ENCODE results near the gene FTO.

The FTO gene

GRCh38 chr16:54175552-54176375, 471.8 kb downstream of the FTO start:
- peaks cover 26% of the 10 kb centered on the region for H3K4me1 ChIP-seq
- no peak for DNase-seq

DNA sequence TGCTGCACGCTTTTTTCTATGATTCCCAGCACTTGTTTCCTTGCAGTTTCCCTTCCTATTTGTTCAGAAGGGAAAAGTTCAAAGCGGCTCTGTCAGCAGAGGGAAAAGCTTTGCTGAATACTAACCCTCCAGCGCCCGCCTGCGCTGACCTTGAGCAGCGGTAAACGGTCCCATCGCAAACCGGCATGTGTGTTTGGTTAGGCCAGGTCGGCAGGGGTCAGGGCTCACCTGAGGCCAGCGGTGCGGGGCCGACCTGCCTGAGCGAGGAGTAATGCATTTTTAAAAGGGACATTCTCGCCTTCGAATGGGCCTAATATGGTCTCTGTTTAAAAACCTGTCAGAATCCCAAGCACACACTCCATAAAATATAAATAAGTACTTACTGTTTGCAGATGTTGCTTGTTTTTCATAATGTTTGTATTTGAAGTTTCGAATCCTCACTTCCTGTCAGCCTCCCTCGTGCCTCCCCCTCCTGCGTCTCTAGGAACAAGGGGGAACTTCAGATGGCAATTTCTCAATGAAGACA, 472.5 kb downstream of the FTO start:
- H3K4me3 ChIP-seq (ENCODE audit: low read depth, low read length): no peak overlapping the region
- no peaks in the 10 kb centered on the region for H3K9me3 ChIP-seq
- TF ChIP-seq, protein P1, sequence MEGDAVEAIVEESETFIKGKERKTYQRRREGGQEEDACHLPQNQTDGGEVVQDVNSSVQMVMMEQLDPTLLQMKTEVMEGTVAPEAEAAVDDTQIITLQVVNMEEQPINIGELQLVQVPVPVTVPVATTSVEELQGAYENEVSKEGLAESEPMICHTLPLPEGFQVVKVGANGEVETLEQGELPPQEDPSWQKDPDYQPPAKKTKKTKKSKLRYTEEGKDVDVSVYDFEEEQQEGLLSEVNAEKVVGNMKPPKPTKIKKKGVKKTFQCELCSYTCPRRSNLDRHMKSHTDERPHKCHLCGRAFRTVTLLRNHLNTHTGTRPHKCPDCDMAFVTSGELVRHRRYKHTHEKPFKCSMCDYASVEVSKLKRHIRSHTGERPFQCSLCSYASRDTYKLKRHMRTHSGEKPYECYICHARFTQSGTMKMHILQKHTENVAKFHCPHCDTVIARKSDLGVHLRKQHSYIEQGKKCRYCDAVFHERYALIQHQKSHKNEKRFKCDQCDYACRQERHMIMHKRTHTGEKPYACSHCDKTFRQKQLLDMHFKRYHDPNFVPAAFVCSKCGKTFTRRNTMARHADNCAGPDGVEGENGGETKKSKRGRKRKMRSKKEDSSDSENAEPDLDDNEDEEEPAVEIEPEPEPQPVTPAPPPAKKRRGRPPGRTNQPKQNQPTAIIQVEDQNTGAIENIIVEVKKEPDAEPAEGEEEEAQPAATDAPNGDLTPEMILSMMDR (IDR thresholded peaks at IDR 0.05; ENCODE audit: low read depth, low read length): no peak
- no peak for DNase-seq
- H3K27me3 ChIP-seq: no peaks in the 10 kb centered on the region
- H3K36me3 ChIP-seq: no peaks in the 10 kb centered on the region
- peaks cover 20% of the 10 kb centered on the region for H3K4me1 ChIP-seq

More at GRCh38 chr16:54175552-54176375, 471.8 kb downstream of the FTO start:
- no peak overlapping the region for H3K4me3 ChIP-seq (ENCODE audit: low read depth, low read length)
- no peaks in the 10 kb centered on the region for H3K9me3 ChIP-seq
- no peaks in the 10 kb centered on the region for H3K27me3 ChIP-seq
- TF ChIP-seq, protein P1 (IDR thresholded peaks at IDR 0.05; ENCODE audit: low read depth, low read length): no peak
- no peaks in the 10 kb centered on the region for H3K36me3 ChIP-seq

DNA sequence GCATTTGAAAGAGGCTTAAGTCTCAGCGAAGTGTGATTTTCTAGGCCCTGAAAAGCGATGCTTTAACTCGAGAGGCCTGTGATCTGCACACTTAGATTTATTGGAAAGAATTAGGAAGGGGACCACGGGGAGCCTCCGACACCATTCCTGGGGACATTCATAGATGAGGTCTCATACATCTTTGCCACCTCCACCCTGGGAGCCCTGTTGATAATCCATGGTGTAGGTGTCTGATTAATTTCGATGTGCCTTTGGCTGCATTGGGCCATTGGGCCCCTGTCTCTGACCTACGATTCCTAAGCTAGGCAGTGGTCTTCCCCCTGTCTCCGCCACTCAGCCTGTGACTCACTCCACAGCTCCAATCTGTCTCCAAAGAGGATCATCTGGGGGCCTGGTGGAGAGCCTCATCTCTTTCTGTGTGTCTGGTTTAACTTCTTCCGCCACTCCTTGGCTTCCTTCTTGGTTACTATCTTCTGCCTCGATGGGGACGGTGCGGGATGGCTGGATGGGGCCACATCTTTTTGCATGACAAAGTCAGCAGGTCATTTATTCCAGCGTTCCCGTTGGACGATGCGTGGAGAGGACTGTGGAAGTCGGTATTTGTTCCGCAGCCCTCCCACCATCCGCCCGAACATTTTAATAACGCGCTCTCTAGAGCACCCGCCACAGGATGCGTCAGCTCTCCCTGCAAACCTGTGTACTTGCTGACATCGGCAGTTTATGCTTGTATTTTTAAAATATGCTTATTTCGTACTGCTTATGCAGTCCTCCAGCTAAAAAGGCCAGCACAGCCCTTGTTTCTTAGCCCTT, 473.3 kb downstream of the FTO start:
- H3K9me3 ChIP-seq: no peaks in the 10 kb centered on the region
- TF ChIP-seq, protein P1 (IDR thresholded peaks at IDR 0.05; ENCODE audit: low read depth, low read length): no peak
- H3K36me3 ChIP-seq: no peaks in the 10 kb centered on the region
- no peak overlapping the region for H3K4me3 ChIP-seq (ENCODE audit: low read depth, low read length)
- H3K4me1 ChIP-seq: peaks cover 16% of the 10 kb centered on the region
- peak; percentile 21 for DNase-seq
- H3K27me3 ChIP-seq: no peaks in the 10 kb centered on the region

DNA sequence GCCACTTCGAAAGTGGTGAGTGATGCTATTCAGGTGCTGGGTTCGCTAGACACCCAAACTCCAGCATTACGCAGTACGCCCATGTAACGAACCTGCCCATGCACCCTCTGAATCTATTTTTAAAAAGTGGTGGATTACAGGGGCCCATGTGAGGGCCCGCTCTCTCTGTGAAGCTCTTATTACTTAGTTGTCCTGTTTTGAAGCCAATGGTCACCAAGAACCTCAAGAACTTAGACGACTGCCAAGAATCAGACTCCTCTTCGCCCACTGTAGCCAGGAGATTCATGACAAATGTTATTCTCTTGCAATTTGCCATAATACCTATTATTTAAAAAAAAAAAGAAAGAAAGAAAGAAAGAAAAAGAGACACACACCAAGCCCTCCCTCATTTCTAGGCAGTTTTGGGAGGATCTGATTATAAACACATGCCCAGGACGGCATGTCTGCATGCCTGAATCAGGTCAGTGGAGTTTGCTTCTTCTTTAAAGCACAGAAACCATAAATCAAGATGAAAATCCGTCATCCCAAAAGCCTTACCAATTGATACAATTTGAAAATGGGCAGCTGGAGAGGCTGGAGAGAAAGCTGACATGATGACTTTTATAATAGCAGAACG, 474.0 kb downstream of the FTO start:
- TF ChIP-seq, protein P1 (IDR thresholded peaks at IDR 0.05; ENCODE audit: low read depth, low read length): no peak
- Histone ChIP-seq H3K4me1 (peaks cover 10% of the 10 kb centered on the region), H3K36me3 (no peaks in the 10 kb centered on the region), H3K27me3 (no peaks in the 10 kb centered on the region), H3K9me3 (no peaks in the 10 kb centered on the region), H3K4me3 (ENCODE audit: low read depth, low read length) (no peak overlapping the region)
- DNase-seq: no peak

DNA sequence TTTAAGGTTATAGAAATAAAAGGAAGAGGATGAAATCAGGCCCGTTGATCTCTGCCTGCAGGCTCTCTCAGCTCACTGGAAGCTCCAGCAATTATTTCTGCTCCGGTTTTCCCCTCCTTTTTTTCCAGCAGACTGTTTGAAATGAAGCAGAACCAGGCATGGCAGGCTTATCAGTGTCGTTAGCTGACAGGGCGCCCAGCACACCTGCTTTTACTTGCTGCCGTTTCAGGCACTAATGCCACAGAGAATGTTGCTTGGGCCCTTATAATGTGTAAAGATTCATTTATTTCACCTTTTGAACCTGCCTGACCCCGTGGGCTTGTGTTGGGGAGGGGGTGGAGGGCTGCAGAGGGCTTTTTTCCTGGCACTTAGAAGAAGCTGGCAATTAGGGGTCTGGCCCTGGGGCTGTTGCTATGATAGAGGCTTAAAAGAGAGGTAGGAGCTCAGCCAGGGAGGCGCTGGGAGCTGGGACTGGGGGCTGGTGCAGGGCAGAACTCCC, 474.6 kb downstream of the FTO start:
- H3K27me3 ChIP-seq: no peaks in the 10 kb centered on the region
- TF ChIP-seq, protein P1 (IDR thresholded peaks at IDR 0.05; ENCODE audit: low read depth, low read length): no peak
- peaks cover 10% of the 10 kb centered on the region for H3K4me1 ChIP-seq
- H3K9me3 ChIP-seq: no peaks in the 10 kb centered on the region
- H3K4me3 ChIP-seq (ENCODE audit: low read depth, low read length): no peak overlapping the region
- H3K36me3 ChIP-seq: no peaks in the 10 kb centered on the region
- peak; percentile 93 for DNase-seq

Measured in BE2C (cell line).